HepG2 (cell line): ENCODE measurements around the gene CACNG7. TPM values are rescaled to one million over a fixed set of nuclear protein-coding genes. Genes with fewer than 3 reads are reported as not detected.

ENCODE experiments used
- ATAC-seq: fragments of 200-7000 bp; cut with Tn5 transposase; 3 replicates; pipeline ENCODE4 v1.9.1; 2020; ENCODE audit warnings: mild to moderate bottlenecking, moderate library complexity
- BruUV-seq: library from RNA; stranded (reverse); fragments of 400-500 nt; replicated peaks from 2 replicates; lab custom pipeline; 2021; lab: Mats Ljungman, UMichigan
- CTCF ChIA-PET: fragments of 300-600 bp; formaldehyde crosslinking; extraction: SDS; loops from one replicate; lab custom pipeline; 2021; ENCODE audit warnings: low total read pairs, inconsistent platforms, low intra/inter-chr PET ratio; lab: Yijun Ruan, JAX
- POLR2A ChIA-PET: fragments of 350-600 bp; sonication (Branson Sonifier 250); formaldehyde crosslinking; loops from one replicate; lab custom pipeline; 2020; ENCODE audit warnings: antibody characterized with exemption, inconsistent platforms; lab: Yijun Ruan, JAX
- DNase-seq: peaks from one replicate; pipeline ENCODE4 v3.0.0-alpha.2; 2015; ENCODE audit warnings: low spot score
- FAIRE-seq: peaks from 3 replicates; lab custom pipeline; 2011; peaks lifted over from hg19 to GRCh38; lab: Jason Lieb, UNC
- H2AFZ ChIP-seq: one replicate; pipeline ENCODE4 v1.6.1; 2011; ENCODE audit warnings: low read length, inconsistent platforms
- H3K27ac ChIP-seq: fragments of 300-600 bp; 3 replicates; pipeline ENCODE4 v1.8.0; 2011; ENCODE audit warnings: mixed run types, mild to moderate bottlenecking, mixed read lengths, low read length, inconsistent platforms; ENCODE audit not compliant: insufficient read depth; ENCODE audit errors: extremely low read length
- H3K27me3 ChIP-seq, 2 experiments: fragments of 200-600 bp in 1 of 2; 2 replicates in 1 of 2; 3 replicates in 1 of 2; pipeline versions ENCODE4 v1.6.0 to v1.8.0; 2011; ENCODE audit warnings: low read length in 2 of 2, mild to moderate bottlenecking in 2 of 2, moderate library complexity in 2 of 2, inconsistent platforms in 1 of 2; ENCODE audit not compliant: insufficient read depth in 2 of 2, control insufficient read depth in 1 of 2
- H3K36me3 ChIP-seq, 2 experiments: fragments of 200-600 bp in 1 of 2; replicated peaks in 1 of 2; 2 replicates in 1 of 2; 3 replicates in 1 of 2; pipeline versions ENCODE4 v1.5.1 to v1.8.0; 2011; ENCODE audit warnings: low read length in 2 of 2, inconsistent platforms in 1 of 2; ENCODE audit not compliant: insufficient read depth in 2 of 2, control insufficient read depth in 1 of 2
- H3K4me1 ChIP-seq: 2 replicates; pipeline ENCODE4 v1.5.1; 2012; ENCODE audit warnings: low read length, inconsistent platforms; ENCODE audit not compliant: insufficient read depth
- H3K4me2 ChIP-seq: 2 replicates; pipeline ENCODE4 v1.6.0; 2011; ENCODE audit warnings: low read depth, low read length, inconsistent platforms
- H3K4me3 ChIP-seq, 3 experiments: fragments of 200-600 bp in 1 of 3; sonication (generic), shearing (Covaris generic) in 1 of 3; replicated peaks in 1 of 3; 2 replicates each; pipeline ENCODE4 v1.5.1; 2011 to 2016; ENCODE audit warnings: low read length in 3 of 3, inconsistent platforms in 2 of 3, low read depth in 2 of 3, mild to moderate bottlenecking in 2 of 3, control low read depth in 1 of 3, mixed read lengths in 1 of 3; ENCODE audit not compliant: insufficient read depth in 1 of 3
- H3K79me2 ChIP-seq: one replicate; pipeline ENCODE4 v1.6.1; 2011; ENCODE audit warnings: low read length, inconsistent platforms; ENCODE audit not compliant: insufficient read depth
- H3K9ac ChIP-seq: 2 replicates; pipeline ENCODE4 v1.6.0; 2011; ENCODE audit warnings: mild to moderate bottlenecking, low read depth, low read length, inconsistent platforms; ENCODE audit not compliant: insufficient read depth
- H3K9me3 ChIP-seq: 2 replicates; pipeline ENCODE4 v1.5.1; 2012; ENCODE audit warnings: mild to moderate bottlenecking, low read length
- H4K20me1 ChIP-seq: 2 replicates; pipeline ENCODE4 v1.6.0; 2011; ENCODE audit warnings: inconsistent platforms, mild to moderate bottlenecking, low read length, moderate library complexity; ENCODE audit not compliant: insufficient read depth
- AHR ChIP-seq: IDR thresholded peaks from 2 replicates; pipeline ENCODE4 v1.6.1; 2018; ENCODE audit warnings: missing genetic modification reagents, missing compliant biosample characterization
- ARID4A ChIP-seq: sonication (generic); formaldehyde crosslinking; IDR thresholded peaks from 2 replicates; pipeline ENCODE4 v1.5.0; 2020; ENCODE audit warnings: mild to moderate bottlenecking, missing genetic modification reagents, borderline replicate concordance
- ATRX ChIP-seq: sonication (generic); formaldehyde crosslinking; IDR thresholded peaks from 2 replicates; pipeline ENCODE4 v1.4.0; 2020; ENCODE audit warnings: missing genetic modification reagents, borderline replicate concordance
- DNMT1 ChIP-seq: sonication (generic); formaldehyde crosslinking; IDR thresholded peaks from 2 replicates; pipeline ENCODE4 v1.5.1; 2020; ENCODE audit warnings: mild to moderate bottlenecking, missing genetic modification reagents
- FOXA1 ChIP-seq, 2 experiments: fragments of 450-650 bp in 1 of 2; sonication (generic) in 1 of 2; formaldehyde crosslinking in 1 of 2; IDR thresholded peaks; 2 replicates each; pipeline versions ENCODE4 v1.4.0 to v1.6.1; 2016 to 2020; ENCODE audit warnings: missing genetic modification reagents in 1 of 2
- IKZF5 ChIP-seq: IDR thresholded peaks from 2 replicates; pipeline ENCODE4 v1.6.1; 2018; ENCODE audit warnings: missing genetic modification reagents, mild to moderate bottlenecking, missing compliant biosample characterization
- MAFF ChIP-seq: IDR thresholded peaks from 2 replicates; pipeline ENCODE4 v1.6.1; 2011; ENCODE audit warnings: low read depth, low read length, improper control_type of control experiment
- NFE2L1 ChIP-seq: sonication (generic); formaldehyde crosslinking; IDR thresholded peaks from 2 replicates; pipeline ENCODE4 v1.4.0; 2020; ENCODE audit warnings: missing genetic modification reagents, mild to moderate bottlenecking, borderline replicate concordance
- THRA ChIP-seq: sonication (generic); formaldehyde crosslinking; IDR thresholded peaks from 2 replicates; pipeline ENCODE4 v1.4.0; 2020; ENCODE audit warnings: missing genetic modification reagents, borderline replicate concordance
- ZBTB14 ChIP-seq: sonication (generic); formaldehyde crosslinking; IDR thresholded peaks from 2 replicates; pipeline ENCODE4 v1.4.0; 2020; ENCODE audit warnings: missing genetic modification reagents
- ZBTB7A ChIP-seq: sonication (generic); formaldehyde crosslinking; IDR thresholded peaks from 2 replicates; pipeline ENCODE4 v1.8.0; 2022; ENCODE audit warnings: mild to moderate bottlenecking, missing genetic modification reagents
- ZNF263 ChIP-seq: sonication (generic); formaldehyde crosslinking; IDR thresholded peaks from 2 replicates; pipeline ENCODE4 v1.4.0; 2020; ENCODE audit warnings: missing genetic modification reagents
- ZNF282 ChIP-seq: fragments of 450-650 bp; IDR thresholded peaks from 2 replicates; pipeline ENCODE4 v1.6.1; 2018; ENCODE audit not compliant: partially characterized antibody
- ZNF3 ChIP-seq: IDR thresholded peaks from 2 replicates; pipeline ENCODE4 v1.7.0; 2017; ENCODE audit warnings: inconsistent platforms
- ZNF430 ChIP-seq: sonication (generic); formaldehyde crosslinking; IDR thresholded peaks from 2 replicates; pipeline ENCODE4 v1.9.0; 2021; ENCODE audit warnings: mild to moderate bottlenecking, missing genetic modification reagents
- ZNF512 ChIP-seq: sonication (generic); formaldehyde crosslinking; IDR thresholded peaks from 2 replicates; pipeline ENCODE4 v1.4.0; 2020; ENCODE audit warnings: mild to moderate bottlenecking, missing genetic modification reagents
- whole genome bisulfite sequencing: methylation state at CpG from one replicate; pipeline ENCODE4 v1.1.6; 2017; ENCODE audit warnings: low lambda C conversion rate; 5-methylcytosine and 5-hydroxymethylcytosine counted together
- in situ Hi-C: cut with HindIII; loops from 2 replicates; pipeline ENCODE4 v1.10.0; 2017; ENCODE audit warnings: low pct_unique_long_range_greater_than_20kb; ENCODE audit not compliant: extremely low pct_ligation_motif_present
- intact Hi-C: fragments of 100-400 bp; cut with micrococcal nuclease; formaldehyde crosslinking; loops from one replicate; pipeline ENCODE4 v1.10.0; 2022; ENCODE audit not compliant: unreplicated experiment
- polyA plus RNA-seq, 8 experiments: library from polyadenylated mRNA; depleted of rRNA in 3 of 8; stranded (reverse) in 7 of 8; unstranded in 1 of 8; fragments of >200 nt; fragmentation: Illumina TruSeq in 4 of 8; extraction: Trizol in 4 of 8; gene quantifications; 2 replicates each; pipeline versions ENCODE4 v1.2.1 to v1.2.3, GENCODE V29; 2011 to 2016; ENCODE audit warnings: low read depth in 4 of 8, missing spikeins in 1 of 8, mixed read lengths in 1 of 8; ENCODE audit not compliant: insufficient read depth in 1 of 8
- total RNA-seq, 5 experiments: library from RNA; depleted of rRNA; stranded (reverse); fragments of >200 nt; fragmentation: Illumina TruSeq; extraction: Trizol; gene quantifications; 2 replicates each; pipeline ENCODE4 v1.2.3, GENCODE V29; 2016; ENCODE audit warnings: low read depth in 1 of 5

The CACNG7 gene
- total and polyA plus RNA-seq, 2 of the 13 experiments (the other 11 are each of a cell fraction or from before 2014, with no cell fraction given): not detected

GRCh38 chr19:53945998-53946397 lies 36.9 kb downstream of the CACNG7 start:
- no peaks in the 10 kb centered on the region for H3K79me2 ChIP-seq
- H3K4me1 ChIP-seq: no peaks in the 10 kb centered on the region
- ChIA-PET POLR2A (no interaction called here), CTCF (no interaction called here)
- H4K20me1 ChIP-seq: 0 out of 2 replicates have a peak, but pooled peaks cover 2% of the 10 kb centered on the region
- FAIRE-seq: no peak
- H3K4me2 ChIP-seq: no peak overlapping the region
- H2AFZ ChIP-seq: no peak overlapping the region
- intact Hi-C loops: no loop called here
- H3K27ac ChIP-seq: no peak overlapping the region
- 51% methylated on average over 2 of the region's 2 CpGs for WGBS
- no peaks in the 10 kb centered on the region for H3K9me3 ChIP-seq
- H3K4me3 ChIP-seq: no peak overlapping the region
- no peak for ATAC-seq
- no peak overlapping the region for H3K9ac ChIP-seq
- peaks cover 0 to 30% of the 10 kb centered on the region in 2 experiments; a peak in 2 of 5 replicates for H3K27me3 ChIP-seq
- no TSS peak for BruUV-seq
- no peak for DNase-seq
- in situ Hi-C loops: no loop called here
- no peaks in the 10 kb centered on the region for H3K36me3 ChIP-seq
- TF ChIP-seq AHR (CRISPR knock-in tag) (no peak), ZBTB14 (no peak), ZNF430 (CRISPR knock-in tag) (no peak), THRA (CRISPR knock-in tag) (no peak), FOXA1 (IDR thresholded peaks at IDR 0.05) (no peak), FOXA1 (CRISPR knock-in tag; IDR thresholded peaks at IDR 0.05) (no peak), ZNF3 (CRISPR knock-in tag) (no peak), ARID4A (CRISPR knock-in tag) (no peak), MAFF (no peak), DNMT1 (no peak), ZNF512 (CRISPR knock-in tag) (no peak), ZNF282 (no peak), ATRX (CRISPR knock-in tag) (no peak), NFE2L1 (CRISPR knock-in tag) (no peak), ZBTB7A (CRISPR knock-in tag) (no peak), IKZF5 (CRISPR knock-in tag) (no peak), ZNF263 (CRISPR knock-in tag) (no peak)
